GM19438 (cell line): ENCODE data around the gene TMEM132D.

ENCODE experiments used
- ATAC-seq: cut with Tn5 transposase; IDR thresholded peaks from one replicate; pipeline ENCODE4 v1.9.1; 2021; ENCODE audit warnings: low read depth; ENCODE audit not compliant: unreplicated experiment

Gene TMEM132D

GRCh38 chr12:129381715-129382114 lies 522.1 kb downstream of the TMEM132D start:
- ATAC-seq = no peak

- ATAC-seq = no peak
Measured at GRCh38 chr12:129379076-129379804, 524.6 kb downstream of the TMEM132D start.

GRCh38 chr12:129378496-129378895 lies 525.3 kb downstream of the TMEM132D start:
- no peak for ATAC-seq

- no peak for ATAC-seq
Measured at GRCh38 chr12:129373746-129374145, 530.1 kb downstream of the TMEM132D start.

GRCh38 chr12:129372876-129373275 lies 530.9 kb downstream of the TMEM132D start:
- ATAC-seq = no peak

GRCh38 chr12:129372348-129372747 lies 531.5 kb downstream of the TMEM132D start:
- no peak for ATAC-seq

GRCh38 chr12:129371268-129371667 lies 532.6 kb downstream of the TMEM132D start:
- ATAC-seq = no peak

- no peak for ATAC-seq
Measured at GRCh38 chr12:129366656-129367055, 537.2 kb downstream of the TMEM132D start.

- ATAC-seq = no peak
Measured at GRCh38 chr12:129363041-129363440, 540.8 kb downstream of the TMEM132D start.

- no peak for ATAC-seq
Measured at GRCh38 chr12:129357233-129357632, 546.6 kb downstream of the TMEM132D start.

GRCh38 chr12:129351481-129351880 lies 552.3 kb downstream of the TMEM132D start:
- no peak for ATAC-seq

GRCh38 chr12:129339336-129339735 lies 564.5 kb downstream of the TMEM132D start:
- no peak for ATAC-seq

- no peak for ATAC-seq
Measured at GRCh38 chr12:129337413-129337812, 566.4 kb downstream of the TMEM132D start.

GRCh38 chr12:129335773-129336172 lies 568.1 kb downstream of the TMEM132D start:
- ATAC-seq = no peak

GRCh38 chr12:129332286-129332685 lies 571.5 kb downstream of the TMEM132D start:
- ATAC-seq = no peak

GRCh38 chr12:129331356-129332085 lies 572.3 kb downstream of the TMEM132D start:
- no peak for ATAC-seq

GRCh38 chr12:129328235-129328634 lies 575.6 kb downstream of the TMEM132D start:
- no peak for ATAC-seq

GRCh38 chr12:129325566-129325965 lies 578.3 kb downstream of the TMEM132D start:
- ATAC-seq = no peak

- ATAC-seq = no peak
Measured at GRCh38 chr12:129312048-129312447, 591.8 kb downstream of the TMEM132D start.

GRCh38 chr12:129310346-129310745 lies 593.5 kb downstream of the TMEM132D start:
- no peak for ATAC-seq

GRCh38 chr12:129305851-129306250 lies 598.0 kb downstream of the TMEM132D start:
- no peak for ATAC-seq

GRCh38 chr12:129304529-129304928 lies 599.3 kb downstream of the TMEM132D start:
- no peak for ATAC-seq
